ENCODE results near the gene LCE7A. TPM values are rescaled to one million over a fixed set of nuclear protein-coding genes. Genes with fewer than 3 reads are reported as not detected.

Gene LCE7A
- polyA plus RNA-seq, 1 donor from 2014 or later: not detected

- H3K27ac ChIP-seq (ENCODE audit: low read length): no peak overlapping the region
- no peak overlapping the region for H3K4me3 ChIP-seq (ENCODE audit: low read length)
- no peaks in the 10 kb centered on the region for H4K20me1 ChIP-seq (ENCODE audit: insufficient read depth)
- H3K9ac ChIP-seq (ENCODE audit: low read length): no peak overlapping the region
- TF ChIP-seq, protein P1, sequence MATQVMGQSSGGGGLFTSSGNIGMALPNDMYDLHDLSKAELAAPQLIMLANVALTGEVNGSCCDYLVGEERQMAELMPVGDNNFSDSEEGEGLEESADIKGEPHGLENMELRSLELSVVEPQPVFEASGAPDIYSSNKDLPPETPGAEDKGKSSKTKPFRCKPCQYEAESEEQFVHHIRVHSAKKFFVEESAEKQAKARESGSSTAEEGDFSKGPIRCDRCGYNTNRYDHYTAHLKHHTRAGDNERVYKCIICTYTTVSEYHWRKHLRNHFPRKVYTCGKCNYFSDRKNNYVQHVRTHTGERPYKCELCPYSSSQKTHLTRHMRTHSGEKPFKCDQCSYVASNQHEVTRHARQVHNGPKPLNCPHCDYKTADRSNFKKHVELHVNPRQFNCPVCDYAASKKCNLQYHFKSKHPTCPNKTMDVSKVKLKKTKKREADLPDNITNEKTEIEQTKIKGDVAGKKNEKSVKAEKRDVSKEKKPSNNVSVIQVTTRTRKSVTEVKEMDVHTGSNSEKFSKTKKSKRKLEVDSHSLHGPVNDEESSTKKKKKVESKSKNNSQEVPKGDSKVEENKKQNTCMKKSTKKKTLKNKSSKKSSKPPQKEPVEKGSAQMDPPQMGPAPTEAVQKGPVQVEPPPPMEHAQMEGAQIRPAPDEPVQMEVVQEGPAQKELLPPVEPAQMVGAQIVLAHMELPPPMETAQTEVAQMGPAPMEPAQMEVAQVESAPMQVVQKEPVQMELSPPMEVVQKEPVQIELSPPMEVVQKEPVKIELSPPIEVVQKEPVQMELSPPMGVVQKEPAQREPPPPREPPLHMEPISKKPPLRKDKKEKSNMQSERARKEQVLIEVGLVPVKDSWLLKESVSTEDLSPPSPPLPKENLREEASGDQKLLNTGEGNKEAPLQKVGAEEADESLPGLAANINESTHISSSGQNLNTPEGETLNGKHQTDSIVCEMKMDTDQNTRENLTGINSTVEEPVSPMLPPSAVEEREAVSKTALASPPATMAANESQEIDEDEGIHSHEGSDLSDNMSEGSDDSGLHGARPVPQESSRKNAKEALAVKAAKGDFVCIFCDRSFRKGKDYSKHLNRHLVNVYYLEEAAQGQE (IDR thresholded peaks at IDR 0.05; ENCODE audit: borderline replicate concordance): no peak
- TF ChIP-seq MXI1 (conservative IDR thresholded peaks at IDR 0.05; ENCODE audit: poor library complexity, severe bottlenecking): no peak
- no peak for TF ChIP-seq POLR2AphosphoS5 (IDR thresholded peaks at IDR 0.05)
- TF ChIP-seq EZH2 (IDR thresholded peaks at IDR 0.05; ENCODE audit: borderline replicate concordance, insufficient read depth, low read length, poor library complexity, severe bottlenecking): no peak
- TF ChIP-seq RAD21 (conservative IDR thresholded peaks at IDR 0.05): no peak
- TF ChIP-seq EP300 (conservative IDR thresholded peaks at IDR 0.05; ENCODE audit: poor library complexity, severe bottlenecking): no peak
- no peak for TF ChIP-seq TAF1 (IDR thresholded peaks at IDR 0.05; ENCODE audit: low read depth)
- TF ChIP-seq SMC3 (conservative IDR thresholded peaks at IDR 0.05; ENCODE audit: poor library complexity): no peak
- TF ChIP-seq CTCF (IDR thresholded peaks at IDR 0.05; ENCODE audit: poor library complexity, severe bottlenecking): no peak
- H3K36me3 ChIP-seq (ENCODE audit: insufficient read depth, low read length): no peaks in the 10 kb centered on the region
- H3F3A ChIP-seq (ENCODE audit: insufficient read depth, low read length, poor library complexity, severe bottlenecking): no peaks in the 10 kb centered on the region
- H3K27me3 ChIP-seq (ENCODE audit: insufficient read depth, low read depth, low read length): no peaks in the 10 kb centered on the region
- H2AFZ ChIP-seq (ENCODE audit: low read depth, low read length): no peak overlapping the region
- H3K4me2 ChIP-seq (ENCODE audit: low read length): no peak overlapping the region
- H3K9me2 ChIP-seq (ENCODE audit: insufficient read depth, low read length): no peaks in the 10 kb centered on the region
- H3K79me2 ChIP-seq (replicated peaks; ENCODE audit: insufficient read depth, low read length): no peaks in the 10 kb centered on the region
- no peaks in the 10 kb centered on the region for H3K9me3 ChIP-seq (ENCODE audit: low read length)
Measured at GRCh38 chr1:152884506-152884905, 24.7 kb downstream of the LCE7A start.

GRCh38 chr1:152884966-152885624 lies 25.3 kb downstream of the LCE7A start:
- no peak overlapping the region for H3K4me3 ChIP-seq (ENCODE audit: low read length)
- TF ChIP-seq MXI1 (conservative IDR thresholded peaks at IDR 0.05; ENCODE audit: poor library complexity, severe bottlenecking) (no peak), CTCF (IDR thresholded peaks at IDR 0.05; ENCODE audit: poor library complexity, severe bottlenecking) (no peak)
- H3K36me3 ChIP-seq (ENCODE audit: insufficient read depth, low read length): no peaks in the 10 kb centered on the region
- no peaks in the 10 kb centered on the region for H3K9me3 ChIP-seq (ENCODE audit: low read length)
- no peaks in the 10 kb centered on the region for H3K9me2 ChIP-seq (ENCODE audit: insufficient read depth, low read length)
- no peak overlapping the region for H3K27ac ChIP-seq (ENCODE audit: low read length)
- H3K9ac ChIP-seq (ENCODE audit: low read length): no peak overlapping the region
- H3K79me2 ChIP-seq (replicated peaks; ENCODE audit: insufficient read depth, low read length): no peaks in the 10 kb centered on the region
- no peaks in the 10 kb centered on the region for H3K27me3 ChIP-seq (ENCODE audit: insufficient read depth, low read depth, low read length)
- H4K20me1 ChIP-seq (ENCODE audit: insufficient read depth): no peaks in the 10 kb centered on the region
- H3K4me2 ChIP-seq (ENCODE audit: low read length): no peak overlapping the region
- no peaks in the 10 kb centered on the region for H3F3A ChIP-seq (ENCODE audit: insufficient read depth, low read length, poor library complexity, severe bottlenecking)
- H2AFZ ChIP-seq (ENCODE audit: low read depth, low read length): no peak overlapping the region

Measured in neural cell (in vitro differentiated cells).